VCaP (cell line): ENCODE measurements around the gene HOXA6.

Experiments used
- H3K27ac ChIP-seq: fragments of 450-650 bp; 2 replicates; pipeline ENCODE4 v1.5.1; 2017
- CTCF ChIP-seq: fragments of 450-650 bp; conservative IDR thresholded peaks from 2 replicates; pipeline ENCODE4 v1.5.1; 2017; ENCODE audit warnings: mild to moderate bottlenecking, moderate library complexity

HOXA6 gene

GRCh38 chr7:27186668-27187474 is 39.3 kb upstream of the HOXA6 start:
- H3K27ac ChIP-seq: peak overlapping the region; percentile 98
- TF ChIP-seq CTCF: no peak

GRCh38 chr7:27185854-27186667 is 38.5 kb upstream of the HOXA6 start:
- no peak for TF ChIP-seq CTCF
- peak overlapping the region; percentile 98 for H3K27ac ChIP-seq

GRCh38 chr7:27185013-27185853 is 37.7 kb upstream of the HOXA6 start, which contains the start of gene HOXA11:
Gene HOXA11 (minus strand): TSS chr7:27185232. CDS start chr7:27185144, 88 bp downstream.
- H3K27ac ChIP-seq: peak within 1 kb of the TSS; percentile 98
- TF ChIP-seq CTCF: no peak

- no peak for TF ChIP-seq CTCF
- H3K27ac ChIP-seq: peak overlapping the region; percentile 98
These were observed 36.9 kb upstream of the HOXA6 start for GRCh38 chr7:27184337-27185012.

- no peak for TF ChIP-seq CTCF
- H3K27ac ChIP-seq: peak overlapping the region; percentile 98
These were observed 36.2 kb upstream of the HOXA6 start for GRCh38 chr7:27183682-27184336.

GRCh38 chr7:27182861-27183681 is 35.5 kb upstream of the HOXA6 start:
- no peak for TF ChIP-seq CTCF
- peak overlapping the region; percentile 98 for H3K27ac ChIP-seq
